HG02938 (cell line): ENCODE results near the gene AHI1.

Source experiments
- ATAC-seq: cut with Tn5 transposase; IDR thresholded peaks from one replicate; pipeline ENCODE4 v1.9.1; 2021; ENCODE audit warnings: mild to moderate bottlenecking, moderate library complexity; ENCODE audit not compliant: unreplicated experiment

The AHI1 gene

GRCh38 chr6:135304883-135305282 lies 192.7 kb downstream of the AHI1 start:
- ATAC-seq: no peak

DNA sequence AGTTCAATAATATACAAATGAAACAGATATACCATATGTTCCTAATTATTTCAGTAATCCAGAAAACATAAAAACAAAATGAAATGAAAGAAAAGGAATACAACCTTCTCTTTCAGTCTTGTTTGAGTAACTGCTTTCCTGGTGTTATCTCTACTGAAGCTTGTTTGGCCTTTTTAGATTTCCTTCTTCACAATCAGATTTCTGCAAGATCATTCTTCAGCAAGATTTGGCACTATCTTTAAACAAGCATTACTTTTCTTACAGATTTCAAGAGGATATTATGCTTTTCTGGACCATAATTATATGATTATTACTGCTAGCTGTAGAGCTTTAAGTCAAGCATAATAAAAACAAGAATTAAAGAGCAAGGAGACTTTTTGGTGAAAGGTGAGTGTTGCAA lies 196.2 kb downstream of the AHI1 start:
- ATAC-seq: no peak

GRCh38 chr6:135300576-135300975 lies 197.0 kb downstream of the AHI1 start:
- ATAC-seq: no peak

GRCh38 chr6:135299256-135299655 lies 198.3 kb downstream of the AHI1 start:
- no peak for ATAC-seq

DNA sequence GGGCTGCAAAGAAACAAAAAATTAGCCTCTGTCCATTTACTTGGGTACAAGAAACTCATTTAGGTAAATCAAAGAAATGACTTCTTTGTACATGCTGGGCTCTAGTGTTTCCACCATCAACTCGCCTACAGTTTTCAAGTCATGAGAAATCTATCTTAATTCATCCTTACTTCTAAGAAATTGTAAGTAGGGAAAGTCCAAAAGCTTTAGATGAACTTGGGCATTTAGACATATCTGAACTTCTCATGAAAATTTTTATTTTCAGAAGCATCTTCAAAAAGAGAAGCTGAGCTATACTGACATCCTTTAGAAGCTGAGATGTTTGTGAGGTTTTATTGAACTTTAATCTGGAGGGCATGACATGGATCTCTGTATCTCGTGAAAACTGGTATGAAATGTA lies 199.1 kb downstream of the AHI1 start:
- no peak for ATAC-seq

DNA sequence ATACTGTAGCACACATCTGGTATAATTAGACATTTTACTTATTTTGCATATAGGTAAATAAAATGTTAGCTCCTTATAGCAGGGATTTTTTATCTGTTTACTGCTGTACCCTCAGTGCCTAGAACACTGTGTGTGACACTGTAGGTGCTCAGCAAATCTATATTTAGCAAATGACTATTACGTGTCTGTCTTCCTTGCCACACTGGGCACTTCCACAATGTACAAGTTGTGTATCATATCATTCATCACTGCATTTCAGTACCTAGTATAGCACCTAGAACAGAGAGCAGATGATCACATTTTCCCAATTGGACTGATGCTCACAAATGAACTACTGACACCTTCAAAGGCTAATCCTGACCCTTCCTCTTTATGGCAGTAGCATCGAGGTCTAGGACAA lies 200.8 kb downstream of the AHI1 start:
- no peak for ATAC-seq

DNA sequence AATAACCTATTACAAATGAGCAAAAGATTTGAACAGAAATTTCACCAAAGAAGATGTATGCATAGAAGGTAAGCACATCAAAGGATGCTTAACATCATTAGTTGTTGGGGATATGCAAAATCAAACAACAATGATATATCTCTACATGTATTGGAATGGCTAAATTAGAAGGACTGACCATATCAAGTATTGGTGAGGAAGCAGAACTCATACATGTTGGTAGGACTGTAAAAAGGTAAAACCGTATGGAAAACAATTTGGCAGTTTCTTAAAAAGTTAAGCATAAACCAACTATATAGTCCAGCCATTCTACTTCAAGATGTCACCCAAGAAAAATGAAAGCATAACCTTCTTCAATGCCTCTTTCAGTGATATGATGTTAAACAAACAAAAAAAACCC lies 202.5 kb downstream of the AHI1 start:
- ATAC-seq: no peak

GRCh38 chr6:135291288-135292076 lies 206.1 kb downstream of the AHI1 start:
- ATAC-seq: no peak

DNA sequence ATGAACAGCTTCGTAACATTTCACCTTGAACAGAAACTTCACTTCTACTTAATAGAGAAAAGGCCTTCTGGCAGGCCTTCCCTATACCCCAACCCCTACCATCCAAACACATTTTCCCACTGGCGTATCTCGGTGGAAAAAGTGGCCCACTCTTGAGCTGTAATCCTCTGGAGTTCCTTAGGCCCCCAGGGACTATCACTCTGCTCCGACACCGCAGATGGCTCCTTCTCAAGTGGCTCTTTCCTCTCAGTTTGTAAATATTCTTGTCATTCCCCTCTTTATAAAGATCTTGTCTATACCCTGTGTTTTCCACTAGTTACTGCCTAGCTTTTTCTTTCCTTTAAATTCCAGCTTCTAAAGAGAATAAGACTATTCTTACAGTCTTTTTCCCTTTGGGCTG lies 207.7 kb downstream of the AHI1 start:
- ATAC-seq: no peak

GRCh38 chr6:135286962-135287538 lies 210.5 kb downstream of the AHI1 start:
- no peak for ATAC-seq

DNA sequence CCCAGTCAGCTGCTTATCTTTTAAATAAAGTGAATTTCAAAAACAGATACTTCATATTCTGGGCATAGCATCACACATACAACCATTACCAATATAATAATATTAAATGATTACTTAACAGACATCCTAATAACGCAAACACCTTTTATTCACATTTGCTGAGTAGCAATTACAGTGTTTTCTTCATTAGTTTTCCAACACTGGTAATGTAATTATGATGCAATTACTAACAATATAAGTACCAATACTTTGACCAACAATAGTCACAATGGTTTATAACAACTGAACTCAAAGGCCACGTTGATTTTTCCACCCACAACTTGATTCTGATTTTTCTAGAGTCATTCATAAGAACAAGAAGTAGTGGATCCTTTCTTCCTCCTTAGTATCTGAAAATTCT lies 212.4 kb downstream of the AHI1 start:
- ATAC-seq: no peak

DNA sequence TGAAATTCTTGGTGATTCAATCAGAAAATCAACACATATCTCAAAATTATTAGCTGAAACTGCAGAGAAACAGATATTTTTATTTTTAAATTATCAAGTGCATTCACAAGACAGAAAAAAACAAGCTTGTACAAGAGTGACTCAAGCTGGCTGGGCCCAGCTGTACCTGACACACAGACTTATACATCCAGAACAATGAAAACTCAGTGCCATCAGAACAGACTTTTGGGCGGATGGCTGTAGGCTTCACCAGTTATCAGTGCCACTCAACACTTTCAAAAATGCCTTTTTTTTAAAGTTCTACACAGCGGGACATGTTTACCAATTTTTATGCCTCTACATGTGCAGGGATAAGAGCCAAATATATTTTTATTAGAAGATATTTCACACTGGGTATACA lies 213.6 kb downstream of the AHI1 start:
- ATAC-seq: no peak

GRCh38 chr6:135282395-135282794 lies 215.1 kb downstream of the AHI1 start:
- ATAC-seq: no peak

DNA sequence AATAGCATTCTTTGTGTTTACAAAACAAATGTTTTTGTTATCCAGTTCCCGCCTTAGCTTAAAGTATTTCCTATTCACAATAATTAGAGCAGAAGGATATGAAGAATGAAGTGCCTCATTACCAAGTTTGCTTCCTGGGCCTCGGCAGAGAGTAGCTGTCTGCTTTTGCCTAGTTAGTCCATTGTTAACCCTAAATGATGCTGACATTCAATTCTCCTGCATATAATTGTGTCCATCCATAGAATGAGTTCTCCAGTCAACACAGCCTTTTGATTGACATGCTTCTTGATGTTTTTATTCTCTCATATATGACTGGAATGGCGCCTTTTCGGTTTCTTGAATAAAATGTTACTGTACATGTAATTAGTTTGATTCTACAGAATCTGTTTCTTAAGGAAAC lies 215.6 kb downstream of the AHI1 start:
- no peak for ATAC-seq

DNA sequence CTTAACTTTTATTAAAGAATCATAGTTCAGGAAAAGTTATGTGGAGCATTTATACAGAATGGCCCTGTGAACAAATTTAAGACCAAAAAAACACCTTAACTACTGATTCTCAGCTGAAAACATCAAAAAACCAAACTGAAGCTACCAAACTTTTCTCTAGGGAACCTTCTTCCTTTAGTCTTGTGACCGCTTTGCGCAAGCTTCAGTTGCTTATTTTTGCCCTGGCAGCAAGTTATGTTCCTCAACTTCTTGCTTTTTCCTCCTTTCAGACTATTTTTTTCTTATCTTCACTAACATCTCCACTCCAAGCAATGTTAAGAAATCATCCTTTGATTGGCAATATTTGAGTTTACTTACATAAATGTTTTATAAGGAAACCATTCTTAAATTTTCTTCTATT lies 216.3 kb downstream of the AHI1 start:
- ATAC-seq: no peak

DNA sequence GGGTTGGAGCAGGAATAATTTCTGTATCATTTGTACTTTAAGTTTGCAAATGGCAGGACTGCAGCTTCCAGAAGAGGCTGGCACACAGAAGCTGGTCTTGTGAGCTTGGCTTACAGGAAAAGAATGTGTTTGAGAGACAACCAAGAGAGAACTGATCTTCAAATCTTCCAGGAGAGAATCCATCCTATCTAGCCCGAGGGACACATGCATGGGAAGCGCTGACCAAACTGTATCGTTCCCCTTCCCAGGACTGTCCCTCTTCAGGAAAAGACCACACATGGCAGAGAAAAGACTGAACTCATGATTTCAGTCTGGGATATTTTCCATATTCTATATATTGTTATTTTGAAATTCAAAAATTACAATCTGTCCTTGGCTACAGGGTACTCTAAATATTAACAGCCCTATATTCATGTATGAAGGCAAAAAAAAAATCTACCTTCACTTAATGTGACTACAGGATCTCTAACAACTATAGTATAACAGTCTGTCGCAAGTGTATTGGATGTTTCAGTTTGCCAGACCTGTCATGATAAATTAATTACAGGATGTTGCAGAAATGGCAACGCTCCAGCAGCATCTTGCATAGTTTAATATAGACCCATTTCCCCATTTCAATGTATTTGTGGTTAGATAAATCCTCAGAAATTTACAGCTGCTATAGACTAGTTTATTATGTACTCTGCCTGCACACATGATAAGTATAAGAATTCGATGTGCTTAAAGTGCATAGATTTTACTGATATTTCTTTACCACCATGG lies 217.0 kb downstream of the AHI1 start:
- no peak for ATAC-seq

DNA sequence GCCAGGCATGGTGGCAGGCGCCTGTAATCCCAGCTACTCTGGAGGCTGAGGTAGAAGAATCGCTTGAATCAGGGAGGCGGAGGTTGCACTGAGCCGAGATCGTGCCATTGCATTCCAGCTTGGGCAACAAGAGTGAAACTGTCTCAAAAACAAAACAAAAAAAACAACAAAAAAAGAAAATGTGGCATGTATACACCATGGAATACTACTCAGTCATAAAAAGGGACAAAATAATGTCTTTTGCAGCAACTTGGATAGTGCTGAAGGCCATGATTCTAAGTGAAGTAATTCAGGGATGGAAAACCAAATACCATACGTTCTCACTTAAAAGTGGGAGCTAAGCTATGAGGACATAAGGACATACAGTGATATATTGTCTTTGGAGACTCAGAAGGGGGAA lies 220.1 kb downstream of the AHI1 start:
- no peak for ATAC-seq

- no peak for ATAC-seq
These were observed 222.8 kb downstream of the AHI1 start for GRCh38 chr6:135274561-135275293.

DNA sequence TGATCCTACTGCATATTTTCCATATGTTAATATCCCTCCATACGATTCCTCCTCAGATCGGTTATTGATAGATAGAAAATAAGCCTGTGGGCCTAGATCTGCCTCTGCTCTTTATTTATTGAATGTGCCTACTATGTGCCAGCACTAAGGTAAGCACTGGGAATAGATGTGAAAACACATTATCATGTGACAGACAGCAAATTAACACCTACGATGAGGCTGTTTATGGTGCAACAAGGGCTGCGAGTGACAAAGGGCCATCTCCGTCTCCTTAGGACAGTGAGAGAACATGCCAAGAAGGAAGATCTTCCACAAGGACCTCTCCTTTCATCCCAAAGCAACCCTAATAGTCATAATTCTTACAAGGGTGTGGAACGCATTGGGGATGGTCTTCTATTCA lies 225.9 kb downstream of the AHI1 start:
- ATAC-seq: no peak

- no peak for ATAC-seq
These were observed 226.6 kb downstream of the AHI1 start for GRCh38 chr6:135270676-135271536.
